Peyer's patch (tissue), 4 donors: ENCODE results near the gene GOLT1A.

Experiments
- POLR2A ChIP-seq, 2 donors: fragments of 450-650 bp; IDR thresholded peaks; one replicate each; pipeline ENCODE4 v1.5.1; 2017; ENCODE audit warnings: antibody characterized with exemption in 2 of 2, mild to moderate bottlenecking in 2 of 2, moderate library complexity in 2 of 2
- TF ChIP-seq, protein P1 (sequence below), 6 experiments: fragments of 450-650 bp in 4 of 6; fragments of 200-600 bp in 2 of 6; sonication (generic) in 1 of 6; IDR thresholded peaks; one replicate each; pipeline ENCODE4 v1.5.1; 2017 to 2019; ENCODE audit warnings: antibody characterized with exemption in 6 of 6, mild to moderate bottlenecking in 3 of 6, moderate library complexity in 1 of 6

DNA sequence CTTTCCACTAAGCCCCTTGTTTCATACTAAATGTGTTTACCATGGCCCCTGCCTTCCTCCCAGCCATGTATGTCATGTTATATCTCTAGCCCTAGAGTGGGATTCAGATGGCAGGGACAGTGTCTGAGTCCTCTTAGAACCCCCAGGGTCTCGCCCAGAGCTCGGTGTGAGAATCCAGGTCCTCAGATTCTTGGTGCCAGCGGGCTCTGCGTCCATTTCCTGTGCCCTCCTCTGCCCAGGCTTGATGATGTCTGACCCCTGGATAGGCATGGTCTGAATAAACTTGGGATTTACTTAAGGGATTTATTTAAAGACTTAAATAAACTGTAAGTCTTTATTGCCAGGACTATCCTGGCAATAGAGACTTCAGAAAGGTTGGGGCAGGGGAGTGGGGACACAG, 11.3 kb downstream of the GOLT1A start:
- TF ChIP-seq, protein P1, sequence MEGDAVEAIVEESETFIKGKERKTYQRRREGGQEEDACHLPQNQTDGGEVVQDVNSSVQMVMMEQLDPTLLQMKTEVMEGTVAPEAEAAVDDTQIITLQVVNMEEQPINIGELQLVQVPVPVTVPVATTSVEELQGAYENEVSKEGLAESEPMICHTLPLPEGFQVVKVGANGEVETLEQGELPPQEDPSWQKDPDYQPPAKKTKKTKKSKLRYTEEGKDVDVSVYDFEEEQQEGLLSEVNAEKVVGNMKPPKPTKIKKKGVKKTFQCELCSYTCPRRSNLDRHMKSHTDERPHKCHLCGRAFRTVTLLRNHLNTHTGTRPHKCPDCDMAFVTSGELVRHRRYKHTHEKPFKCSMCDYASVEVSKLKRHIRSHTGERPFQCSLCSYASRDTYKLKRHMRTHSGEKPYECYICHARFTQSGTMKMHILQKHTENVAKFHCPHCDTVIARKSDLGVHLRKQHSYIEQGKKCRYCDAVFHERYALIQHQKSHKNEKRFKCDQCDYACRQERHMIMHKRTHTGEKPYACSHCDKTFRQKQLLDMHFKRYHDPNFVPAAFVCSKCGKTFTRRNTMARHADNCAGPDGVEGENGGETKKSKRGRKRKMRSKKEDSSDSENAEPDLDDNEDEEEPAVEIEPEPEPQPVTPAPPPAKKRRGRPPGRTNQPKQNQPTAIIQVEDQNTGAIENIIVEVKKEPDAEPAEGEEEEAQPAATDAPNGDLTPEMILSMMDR (IDR thresholded peaks at IDR 0.05), result no peak
- no peak for TF ChIP-seq POLR2A (IDR thresholded peaks at IDR 0.05)
